Astrocyte of the hippocampus (primary cell): ENCODE measurements around the gene ST6GALNAC6.

Source experiments
- DNase-seq: peaks from one replicate; pipeline ENCODE4 v3.0.0; 2011; ENCODE audit warnings: low read depth, low spot score

The ST6GALNAC6 gene

GRCh38 chr9:127934248-127934647 is 34.8 kb upstream of the ST6GALNAC6 start:
- no peak for DNase-seq

- DNase-seq = peak; percentile 77
Observed at GRCh38 chr9:127931092-127931881, 31.9 kb upstream of the ST6GALNAC6 start.

DNA sequence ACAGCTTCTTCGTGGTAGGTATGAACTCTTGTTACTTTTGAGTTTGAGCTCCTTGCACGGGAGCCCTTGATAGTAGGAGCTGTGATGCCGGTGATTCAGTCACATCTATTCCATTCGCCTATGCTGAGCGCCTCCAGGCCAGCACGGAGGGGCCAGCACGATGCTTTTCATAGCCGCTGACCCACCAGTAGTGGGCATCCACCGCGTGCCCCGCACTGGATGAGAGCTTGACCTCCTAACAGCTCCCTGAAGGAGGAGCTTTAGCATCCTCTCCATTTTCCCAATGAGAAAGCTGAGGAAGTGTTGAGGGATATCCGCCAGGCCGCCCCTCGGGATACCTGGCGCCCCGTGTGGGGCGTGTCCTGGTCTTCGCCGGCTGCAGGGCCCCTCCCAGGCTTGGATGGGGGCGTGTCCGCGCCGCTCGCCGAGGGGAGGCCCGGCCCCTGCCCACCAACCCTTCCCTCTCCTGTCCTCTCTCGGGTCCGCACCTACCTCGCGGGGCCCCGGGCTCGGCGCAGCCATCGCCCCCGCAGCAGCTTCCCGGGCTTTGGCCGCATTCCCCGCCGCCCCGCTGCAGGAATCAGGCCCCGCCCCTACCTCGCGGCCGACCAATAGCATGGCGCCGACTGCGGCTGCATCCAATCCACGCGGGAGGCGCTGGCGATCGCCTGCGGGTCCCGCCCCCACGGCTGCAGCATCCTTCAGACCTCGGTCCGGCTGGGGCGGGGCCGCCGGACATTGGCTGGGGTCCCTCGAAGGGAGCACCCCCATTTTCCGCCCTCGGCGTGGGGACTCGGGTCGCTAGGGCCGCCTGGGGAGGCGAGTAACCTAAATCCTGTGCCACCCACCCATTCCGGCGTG is 31.1 kb upstream of the ST6GALNAC6 start, which contains the start of gene PIP5KL1:
PIP5KL1 (minus strand) TSS at position 547 of the 861 bp plus-strand sequence; CDS start at position 522, 25 bp downstream.
- peak; percentile 95 for DNase-seq

DNA sequence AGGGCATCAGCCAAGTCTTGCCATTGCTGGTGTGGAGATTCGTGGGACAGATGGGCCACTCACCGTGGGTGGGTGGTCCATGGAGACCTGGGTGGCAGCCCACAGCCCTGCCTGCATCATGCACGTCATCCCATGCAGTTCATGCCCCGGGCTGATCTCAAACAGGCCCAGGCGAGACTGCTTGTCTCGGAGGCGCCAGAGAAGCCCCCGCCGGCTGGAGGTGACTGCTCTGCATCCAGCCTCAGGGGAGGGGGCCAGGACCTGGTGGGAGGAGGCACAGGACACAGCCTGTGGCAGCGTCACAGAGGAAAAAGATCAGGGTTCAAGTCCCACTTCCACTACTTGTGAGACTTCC is 30.2 kb upstream of the ST6GALNAC6 start:
- no peak for DNase-seq

DNA sequence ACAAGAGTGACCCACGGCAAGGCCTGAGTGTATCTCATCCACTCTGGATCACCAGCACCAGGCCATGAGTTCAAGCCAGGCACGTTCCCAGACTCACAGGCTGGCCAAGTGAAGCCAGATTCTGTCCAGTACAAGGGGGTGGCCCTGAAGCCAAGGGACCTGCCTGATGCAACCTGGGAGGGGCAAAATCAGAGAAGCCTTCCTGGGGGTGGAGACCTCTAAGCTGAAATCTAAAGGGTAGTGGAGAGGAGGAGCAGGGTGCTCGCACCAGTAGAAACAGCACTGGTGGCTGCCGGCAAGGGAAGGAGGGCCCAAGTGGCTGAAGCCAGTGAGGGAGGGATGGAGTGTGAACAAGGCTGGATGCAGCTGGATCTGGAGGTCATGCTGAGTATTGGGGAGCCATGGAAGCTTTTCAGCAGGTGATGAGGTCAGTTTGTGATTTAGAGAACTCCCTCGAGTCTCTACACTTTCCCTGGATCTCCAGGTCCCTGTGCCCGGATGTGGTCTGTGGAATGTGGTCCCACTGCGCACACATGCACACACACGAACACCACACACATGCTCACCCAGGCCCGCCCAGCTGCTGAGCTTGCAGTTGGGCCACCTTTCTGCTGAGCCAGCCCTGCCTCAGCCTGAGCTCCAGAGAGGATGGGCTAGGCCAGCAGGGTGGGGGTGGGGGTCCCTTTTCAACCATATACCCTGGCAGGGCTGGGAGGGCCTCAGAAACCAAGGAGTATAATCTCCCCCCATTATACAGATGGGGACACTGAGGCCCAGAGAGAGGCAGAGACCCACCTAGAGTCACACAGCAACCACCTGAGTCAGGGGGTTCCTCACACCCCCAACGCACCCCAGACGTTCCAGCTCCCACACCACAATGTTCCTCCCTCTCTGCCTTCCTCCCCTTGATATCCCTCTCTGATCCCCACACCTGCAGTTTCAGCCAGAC is 29.5 kb upstream of the ST6GALNAC6 start:
- no peak for DNase-seq

DNA sequence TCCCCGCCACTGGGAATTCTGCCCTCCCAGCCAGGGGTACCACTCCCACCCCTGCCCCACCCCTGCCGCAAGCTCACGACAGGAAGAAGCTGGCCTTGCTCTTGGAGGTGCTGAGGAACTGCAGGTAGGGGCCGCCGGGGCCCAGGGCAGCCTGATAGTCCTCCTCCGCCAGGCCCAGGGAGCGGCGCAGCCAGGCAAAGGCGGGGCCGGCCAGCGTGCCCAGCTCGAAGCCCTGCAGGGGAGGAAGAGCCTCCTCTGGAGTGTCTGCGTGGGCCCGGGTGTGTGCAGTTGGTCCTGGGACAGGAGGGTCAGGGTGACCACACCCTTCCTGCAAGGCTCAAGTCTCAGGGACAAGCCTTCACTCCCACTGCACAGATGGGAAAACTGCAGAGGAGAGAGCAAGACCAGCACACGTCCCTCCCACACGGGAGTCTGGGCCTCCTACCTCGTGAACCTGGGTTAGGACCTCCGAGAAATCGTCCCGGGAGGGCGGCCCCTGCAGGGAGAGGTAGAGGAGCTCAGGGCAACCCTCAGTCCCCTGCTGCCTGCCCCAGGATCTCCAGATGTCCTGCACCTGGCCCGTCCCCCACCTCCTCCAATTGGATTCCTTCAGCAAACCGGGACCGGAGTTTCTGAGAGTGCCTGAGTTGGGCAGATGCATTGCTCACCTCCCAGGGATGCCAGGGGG is 28.7 kb upstream of the ST6GALNAC6 start:
- no peak for DNase-seq

DNA sequence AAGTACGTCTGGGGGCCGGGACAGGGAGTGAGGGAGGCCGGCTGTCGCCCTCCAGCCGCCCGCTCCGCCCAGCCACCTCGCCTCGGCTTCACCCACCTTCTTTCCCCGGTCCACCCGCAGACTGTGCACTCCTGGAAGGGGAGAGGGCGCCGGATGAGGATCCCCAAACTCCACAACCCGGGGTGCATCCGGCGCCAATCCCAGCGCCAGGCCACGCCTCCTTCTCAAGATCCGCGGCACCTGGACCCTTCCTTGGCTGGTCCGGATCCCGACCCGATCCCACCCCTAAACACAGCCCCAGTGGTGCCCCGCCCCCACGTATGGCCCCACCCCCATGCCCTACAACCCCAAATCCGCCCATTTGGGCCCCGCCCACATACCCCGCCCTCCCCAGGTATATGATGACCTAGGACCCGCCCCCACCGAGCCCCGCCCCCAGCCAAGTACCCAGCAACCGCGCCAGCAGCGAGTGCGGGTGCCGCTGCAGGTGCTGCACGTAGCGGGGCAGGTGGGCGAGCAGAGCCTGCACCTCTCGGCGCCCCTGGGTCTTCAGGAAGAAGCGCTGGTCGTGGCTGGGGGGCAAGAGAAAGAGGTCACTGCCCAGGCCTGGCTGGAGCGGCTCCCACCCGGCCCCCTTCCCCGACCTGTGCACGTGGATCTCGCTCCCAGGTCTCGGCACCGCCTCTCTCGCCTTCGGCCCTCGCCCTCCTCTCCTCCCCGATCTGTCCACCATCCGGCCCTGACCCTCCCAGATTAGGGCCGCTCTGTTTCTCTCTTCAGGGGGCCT is 28.0 kb upstream of the ST6GALNAC6 start:
- DNase-seq = no peak

- DNase-seq = no peak
Observed at GRCh38 chr9:127926906-127927200, 27.4 kb upstream of the ST6GALNAC6 start.

DNA sequence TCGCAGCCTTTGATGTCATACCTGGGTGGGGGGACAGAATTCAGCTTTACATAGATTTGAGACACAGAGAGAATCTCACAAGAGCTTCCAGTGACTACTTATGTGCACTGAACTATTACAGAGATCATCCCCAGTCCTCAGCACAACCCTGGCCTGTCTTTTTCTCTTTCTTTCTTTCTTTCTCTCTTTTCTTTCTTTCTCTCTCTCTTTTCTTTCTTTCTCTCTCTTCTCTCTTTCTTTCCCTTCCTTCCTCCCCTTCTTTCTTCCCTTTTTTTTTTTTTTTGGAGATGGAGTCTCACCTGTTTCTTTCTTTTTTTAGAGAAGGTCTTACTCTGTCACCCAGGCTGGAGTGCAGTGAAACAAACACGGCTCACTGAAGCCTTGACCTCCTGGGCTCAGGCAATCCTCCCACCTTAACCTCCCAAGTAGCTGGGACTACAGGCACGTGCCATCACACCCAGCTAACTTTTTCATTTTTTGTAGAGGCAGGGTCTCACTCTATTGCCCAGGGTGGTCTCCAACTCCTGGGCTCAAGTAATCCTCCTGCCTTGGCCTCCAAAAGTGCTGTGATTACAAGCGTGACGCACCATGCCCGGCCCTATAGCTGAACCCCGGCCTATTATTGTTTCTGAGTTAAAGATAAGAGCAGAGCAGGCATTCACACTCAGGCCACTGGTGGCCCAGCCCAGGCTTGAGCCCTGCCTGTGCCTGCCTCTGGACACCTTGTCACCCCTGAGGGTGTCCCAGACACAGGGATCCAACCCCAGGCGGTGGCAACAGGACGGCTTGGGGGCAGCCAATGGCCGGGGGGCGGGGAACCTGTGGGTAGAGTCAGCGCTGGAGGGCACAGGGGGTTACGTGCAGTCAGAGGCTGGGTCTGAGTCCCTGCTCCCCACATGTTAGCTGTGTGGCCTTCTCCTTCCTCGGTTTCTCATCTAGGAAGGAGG is 26.8 kb upstream of the ST6GALNAC6 start:
- no peak for DNase-seq

DNA sequence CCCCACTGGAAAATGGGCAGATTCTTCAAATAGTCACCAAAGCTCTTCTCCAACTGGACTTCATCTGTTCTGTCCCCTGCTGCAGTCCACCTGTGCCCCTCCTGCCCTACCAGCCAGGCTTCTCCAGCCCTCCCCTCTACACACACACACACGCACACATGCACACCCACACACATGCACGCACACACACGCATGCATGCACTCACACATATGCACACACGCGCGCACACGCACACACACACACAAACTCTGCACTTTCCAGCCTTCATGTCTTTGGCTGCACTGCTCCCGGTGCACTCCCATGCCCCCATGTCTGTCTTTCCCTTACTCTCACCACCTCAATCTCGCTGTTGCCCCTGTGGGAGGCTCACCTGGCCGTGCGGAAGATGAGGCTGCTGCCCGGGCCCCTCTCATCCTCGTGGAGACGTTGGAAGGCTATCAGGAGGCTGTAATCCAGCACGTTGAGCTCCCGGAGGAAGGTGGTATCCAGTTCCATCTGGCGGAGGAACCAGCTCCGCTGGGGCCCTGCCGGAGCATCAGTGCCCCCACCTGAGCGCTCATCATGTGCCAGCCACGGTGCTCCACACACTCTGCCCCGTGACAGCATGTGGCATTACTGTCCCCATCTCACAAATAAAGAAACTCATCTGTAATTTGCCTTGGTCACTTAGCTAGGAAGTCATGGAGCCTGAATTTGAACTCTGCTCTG is 25.5 kb upstream of the ST6GALNAC6 start:
- DNase-seq = no peak

DNA sequence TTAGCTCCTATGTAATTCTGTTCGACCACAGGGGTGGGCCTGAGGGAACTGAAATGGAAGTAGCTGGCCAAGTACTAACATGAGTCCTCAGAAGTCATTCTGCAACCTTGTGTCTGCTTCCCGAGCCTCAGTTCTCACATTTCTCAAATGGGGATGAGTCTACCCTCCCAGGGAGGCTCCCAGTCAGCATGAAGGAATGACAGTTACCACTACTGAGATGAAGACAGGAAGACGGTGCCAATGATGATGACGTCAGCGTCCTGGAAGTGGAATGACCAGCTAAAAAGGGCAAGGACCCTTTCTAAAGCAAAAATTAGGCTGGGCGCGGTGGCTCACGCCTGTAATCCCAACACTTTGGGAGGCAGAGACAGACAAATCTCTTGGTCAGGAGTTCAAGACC is 24.4 kb upstream of the ST6GALNAC6 start:
- DNase-seq = peak; percentile 75

- no peak for DNase-seq
Observed at GRCh38 chr9:127923046-127923445, 23.6 kb upstream of the ST6GALNAC6 start.

GRCh38 chr9:127921557-127922120 is 22.2 kb upstream of the ST6GALNAC6 start:
- DNase-seq = peak; percentile 75

DNA sequence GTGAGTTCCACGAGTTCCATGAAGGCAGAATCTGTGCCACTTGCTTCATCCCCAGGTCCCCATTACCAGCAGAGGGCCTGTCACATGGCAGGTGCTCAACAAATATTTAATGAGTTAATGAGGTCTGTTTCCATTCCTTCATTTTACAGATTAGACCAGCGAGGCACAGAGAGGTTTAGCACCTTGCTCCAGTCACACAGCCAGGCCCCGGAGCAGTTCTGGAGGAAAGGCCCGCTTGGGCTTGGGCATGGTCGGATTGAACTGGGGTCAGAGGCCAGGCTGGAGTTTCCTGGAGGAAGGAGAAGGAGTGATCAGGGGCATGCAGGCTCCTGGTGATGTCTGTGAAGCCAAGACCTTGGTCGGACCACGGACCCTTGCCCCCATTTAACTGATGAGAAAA is 21.4 kb upstream of the ST6GALNAC6 start:
- no peak for DNase-seq

DNA sequence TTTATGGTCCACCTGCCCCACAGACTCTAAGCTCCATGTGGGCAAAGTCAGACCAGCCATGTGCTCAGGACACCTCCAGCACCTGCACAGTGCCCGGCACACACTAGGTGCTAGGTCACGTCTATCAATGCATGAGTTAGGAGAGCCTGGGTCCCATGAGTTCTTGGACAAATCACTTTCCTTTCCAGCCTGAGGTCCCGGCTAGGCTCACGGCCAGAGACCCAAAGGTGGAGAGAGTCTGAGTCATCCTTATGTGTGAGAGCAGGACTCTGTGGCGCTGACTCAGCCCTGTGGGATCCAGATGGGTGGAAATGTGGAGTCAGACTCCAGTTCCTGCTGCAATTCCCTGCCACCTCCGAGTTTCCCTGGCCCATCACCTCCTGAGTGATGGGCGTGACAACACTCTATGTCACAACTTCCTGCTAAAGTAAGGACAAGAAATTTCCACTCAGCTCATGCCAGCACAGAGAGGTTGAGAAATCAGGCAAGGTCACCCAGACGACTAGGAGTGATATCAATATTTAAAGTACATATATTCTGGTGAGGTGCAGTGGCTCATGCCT is 19.9 kb upstream of the ST6GALNAC6 start:
- DNase-seq = peak; percentile 98

DNA sequence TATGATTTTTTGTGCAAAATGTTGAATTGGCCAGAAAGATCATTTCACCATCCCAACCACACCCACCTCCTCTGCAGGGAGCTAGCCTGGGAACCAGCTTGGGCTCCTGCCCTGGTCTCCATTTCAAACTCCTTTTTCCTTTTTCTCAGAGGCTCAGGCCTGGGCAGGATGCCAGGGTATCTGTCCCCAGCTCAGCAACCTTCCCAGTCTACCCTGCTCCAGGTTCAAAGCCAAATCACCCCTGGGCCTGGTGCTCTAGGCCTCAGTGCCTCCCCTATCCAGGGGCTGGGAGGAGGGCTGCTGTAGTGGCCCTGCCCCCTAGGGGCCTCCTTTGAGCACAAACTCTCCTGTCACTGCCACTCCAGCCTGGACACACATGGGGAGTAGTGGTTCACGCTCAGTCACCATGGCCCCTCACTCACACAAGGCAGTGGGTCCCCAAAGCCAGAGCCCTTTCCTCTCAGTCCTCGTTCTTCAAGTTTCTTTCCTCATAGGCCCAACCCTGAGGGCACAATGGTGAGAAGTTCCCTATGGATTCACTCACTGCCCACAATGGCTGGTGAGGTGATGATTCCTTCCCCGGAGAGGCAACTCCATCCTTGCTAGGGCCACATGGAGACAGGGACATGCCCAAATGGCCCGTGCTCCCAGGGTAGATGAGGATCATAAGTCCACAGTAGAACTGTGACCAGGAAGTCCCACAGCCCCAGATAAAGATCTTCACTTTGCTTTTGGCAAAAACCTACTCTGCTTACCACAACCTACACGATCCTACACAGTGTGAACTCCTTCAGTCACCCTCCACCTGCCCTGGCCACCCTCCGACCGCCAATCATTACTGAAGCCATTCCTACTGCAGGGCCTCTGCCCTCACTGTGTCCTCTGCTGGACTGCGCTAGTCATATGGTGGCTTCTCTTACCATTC is 19.0 kb upstream of the ST6GALNAC6 start:
- no peak for DNase-seq

DNA sequence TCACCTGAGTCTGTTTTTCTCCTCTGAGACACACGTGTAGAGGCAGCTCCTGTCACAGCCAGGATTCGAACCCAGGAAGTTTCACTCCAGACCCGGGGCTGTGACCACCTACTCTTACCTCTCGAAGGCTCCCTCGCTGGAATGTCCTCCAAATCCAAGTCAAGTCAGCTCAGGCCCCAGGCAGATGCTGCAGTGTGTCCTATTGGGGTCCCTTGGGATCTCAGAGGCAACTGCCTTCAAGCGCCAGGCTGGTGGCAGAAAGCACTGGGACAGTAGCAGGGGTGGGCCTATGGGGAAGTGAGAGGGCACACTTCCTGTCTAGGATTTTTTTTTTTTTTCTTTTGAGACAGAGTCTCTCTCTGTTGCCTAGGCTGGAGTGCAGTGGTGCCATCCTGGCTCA is 18.2 kb upstream of the ST6GALNAC6 start:
- DNase-seq = no peak
